SK-N-SH (cell line): Measurements from ENCODE around the gene NSUN4.
"Not testable (repeated sequence)": the region's sequence is repeated elsewhere in the genome, so short reads cannot be mapped to it uniquely, and the experiment has no call there.

Experiments
- CTCF ChIP-seq: fragments of 200-600 bp; sonication (generic); IDR thresholded peaks from 2 replicates; pipeline ENCODE4 v1.6.1; 2017; ENCODE audit warnings: antibody characterized with exemption, mild to moderate bottlenecking, moderate library complexity
- EP300 ChIP-seq, 2 experiments: IDR thresholded peaks; 2 replicates each; pipeline versions ENCODE4 v1.4.0 to v1.6.1; 2012; ENCODE audit warnings: borderline replicate concordance in 1 of 2, low read depth in 1 of 2, low read length in 1 of 2
- EZH2phosphoT487 ChIP-seq: fragments of 200-600 bp; sonication (generic); IDR thresholded peaks from 2 replicates; pipeline ENCODE4 v1.6.1; 2017; ENCODE audit warnings: low read depth, mixed run types, mild to moderate bottlenecking, antibody characterized with exemption, moderate library complexity, borderline replicate concordance
- NFIC ChIP-seq: IDR thresholded peaks from 2 replicates; pipeline ENCODE4 v1.4.0; 2012; ENCODE audit warnings: borderline replicate concordance
- TCF12 ChIP-seq: IDR thresholded peaks from 2 replicates; pipeline ENCODE4 v1.4.0; 2012

- not testable (repeated sequence) for TF ChIP-seq EZH2phosphoT487; CTCF; TCF12; EP300 (IDR thresholded peaks at IDR 0.05; ENCODE audit: borderline replicate concordance in 1 of 2, low read depth in 1 of 2, low read length in 1 of 2); NFIC
Observed at GRCh38 chr1:46367701-46368100, 27.1 kb downstream of the NSUN4 start.
